HFF-Myc (cell line): ENCODE results near the gene PPM1A.
A peak's percentile ranks its signal among the peaks of the same experiment; 100 is the strongest.
"Not testable (repeated sequence)": the region's sequence is repeated elsewhere in the genome, so short reads cannot be mapped to it uniquely, and the experiment has no call there.

Experiments
- DNase-seq: peaks from one replicate; pipeline ENCODE4 v3.0.0-alpha.2; 2011; ENCODE audit warnings: low read depth; ENCODE audit errors: extremely low read depth
- H3K4me3 ChIP-seq: replicated peaks from 2 replicates; pipeline ENCODE4 v1.5.1; 2011; ENCODE audit warnings: low read depth, mild to moderate bottlenecking, control low read depth, low read length
- CTCF ChIP-seq: IDR thresholded peaks from 2 replicates; pipeline ENCODE4 v1.5.1; 2012; ENCODE audit warnings: mild to moderate bottlenecking, low read depth, low read length, control low read depth; ENCODE audit errors: missing control alignments

The PPM1A gene

GRCh38 chr14:60309867-60310552 is 61.0 kb downstream of the PPM1A start:
- H3K4me3 ChIP-seq = no peak overlapping the region
- no peak for DNase-seq
- no peak for TF ChIP-seq CTCF

- no peak overlapping the region for H3K4me3 ChIP-seq
- DNase-seq = peak; percentile 65
- TF ChIP-seq CTCF = no peak
Measured at GRCh38 chr14:60311417-60311816, 62.4 kb downstream of the PPM1A start.

- TF ChIP-seq CTCF = no peak
- DNase-seq = no peak
- H3K4me3 ChIP-seq = no peak overlapping the region
Measured at GRCh38 chr14:60313093-60313492, 64.1 kb downstream of the PPM1A start.

GRCh38 chr14:60315196-60315990 is 66.4 kb downstream of the PPM1A start:
- no peak for TF ChIP-seq CTCF
- DNase-seq = no peak
- no peak overlapping the region for H3K4me3 ChIP-seq

- no peak for DNase-seq
- TF ChIP-seq CTCF = no peak
- H3K4me3 ChIP-seq = no peak overlapping the region
Measured at GRCh38 chr14:60317609-60318008, 68.6 kb downstream of the PPM1A start.

- not testable (repeated sequence) for DNase-seq
Measured at GRCh38 chr14:60320860-60321259, 71.8 kb downstream of the PPM1A start.

GRCh38 chr14:60323199-60323896 is 74.3 kb downstream of the PPM1A start:
- no peak for TF ChIP-seq CTCF
- no peak overlapping the region for H3K4me3 ChIP-seq
- DNase-seq = no peak

More at GRCh38 chr14:60320860-60321259, 71.8 kb downstream of the PPM1A start:
- H3K4me3 ChIP-seq = not testable (repeated sequence)
